Measurements from ENCODE around the gene ZBTB7A.

Gene ZBTB7A

GRCh38 chr19:4043401-4043800 lies 23.3 kb downstream of the ZBTB7A start:
- DNase-seq (ENCODE audit: low read depth, low spot score): no peak
- no peak overlapping the region for H3K4me3 ChIP-seq (ENCODE audit: low read length)

- DNase-seq (ENCODE audit: low read depth, low spot score): no peak
- H3K4me3 ChIP-seq (ENCODE audit: low read length): no peak overlapping the region
Measured at GRCh38 chr19:4042731-4043082, 24.0 kb downstream of the ZBTB7A start.

DNA sequence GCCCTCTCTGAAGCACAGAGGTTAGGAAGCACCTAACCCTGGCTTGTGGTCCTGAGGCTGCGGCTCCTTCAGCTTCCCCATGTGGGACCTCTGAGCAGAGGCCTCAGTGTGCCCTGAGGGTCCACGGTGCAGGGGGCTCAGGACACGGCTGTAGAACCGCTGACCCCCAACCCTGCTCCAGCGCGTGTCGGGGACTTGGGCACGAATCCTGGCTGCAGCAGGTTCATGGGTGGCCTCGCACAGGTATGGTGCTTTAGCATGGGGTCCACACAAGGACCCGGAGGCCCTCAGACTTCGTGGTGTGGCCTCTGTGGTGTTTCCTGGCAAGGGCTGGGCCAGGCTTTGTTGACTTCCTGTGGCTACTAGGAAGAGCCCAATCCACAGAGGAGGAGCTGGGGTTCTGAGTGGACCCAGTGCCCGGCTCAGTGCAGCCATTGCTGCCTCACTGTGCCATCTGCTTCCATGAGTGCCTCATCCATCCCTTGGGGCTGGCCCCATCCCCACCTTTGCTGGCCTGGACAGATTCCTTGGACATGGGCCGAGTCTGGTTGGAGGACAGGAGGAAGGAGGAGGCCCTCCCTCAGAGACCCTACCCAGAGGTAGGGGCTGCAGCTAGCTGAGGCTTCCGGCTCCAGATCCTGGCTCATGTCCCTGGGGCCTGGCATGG lies 24.5 kb downstream of the ZBTB7A start:
- no peak for DNase-seq (ENCODE audit: low read depth, low spot score)
- H3K4me3 ChIP-seq (ENCODE audit: low read length): no peak overlapping the region

- no peak for DNase-seq (ENCODE audit: low read depth, low spot score)
- no peak overlapping the region for H3K4me3 ChIP-seq (ENCODE audit: low read length)
Measured at GRCh38 chr19:4038661-4039423, 27.9 kb downstream of the ZBTB7A start.

- no peak for DNase-seq (ENCODE audit: low read depth, low spot score)
- no peak overlapping the region for H3K4me3 ChIP-seq (ENCODE audit: low read length)
Measured at GRCh38 chr19:4038057-4038456, 28.6 kb downstream of the ZBTB7A start.

DNA sequence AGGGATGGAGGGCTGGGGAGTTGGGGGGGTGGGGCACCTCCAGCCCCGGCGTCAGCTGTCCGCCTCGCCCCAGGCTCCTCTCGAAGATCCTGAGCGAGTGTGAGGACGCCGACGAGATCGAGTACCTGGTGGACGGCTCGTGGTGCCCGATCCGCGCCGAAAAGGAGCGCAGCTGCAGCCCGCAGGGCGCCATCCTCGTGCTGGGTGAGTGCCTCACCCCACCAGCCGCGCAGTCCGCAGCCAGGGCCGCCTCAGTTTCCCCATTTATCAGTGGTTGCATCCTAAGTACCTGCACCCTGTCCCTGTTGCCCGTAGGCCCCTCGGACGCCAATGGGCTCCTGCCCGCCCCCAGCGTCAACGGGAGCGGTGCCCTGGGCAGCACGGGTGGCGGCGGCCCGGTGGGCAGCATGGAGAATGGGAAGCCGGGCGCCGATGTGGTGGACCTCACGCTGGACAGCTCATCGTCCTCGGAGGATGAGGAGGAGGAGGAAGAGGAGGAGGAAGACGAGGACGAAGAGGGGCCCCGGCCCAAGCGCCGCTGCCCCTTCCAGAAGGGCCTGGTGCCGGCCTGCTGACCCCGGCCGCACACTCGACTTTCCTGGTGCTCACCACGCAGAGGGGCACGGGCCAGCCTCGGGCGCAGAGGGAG lies 29.3 kb downstream of the ZBTB7A start:
- DNase-seq (ENCODE audit: low read depth, low spot score): no peak
- H3K4me3 ChIP-seq (ENCODE audit: low read length): no peak overlapping the region

DNA sequence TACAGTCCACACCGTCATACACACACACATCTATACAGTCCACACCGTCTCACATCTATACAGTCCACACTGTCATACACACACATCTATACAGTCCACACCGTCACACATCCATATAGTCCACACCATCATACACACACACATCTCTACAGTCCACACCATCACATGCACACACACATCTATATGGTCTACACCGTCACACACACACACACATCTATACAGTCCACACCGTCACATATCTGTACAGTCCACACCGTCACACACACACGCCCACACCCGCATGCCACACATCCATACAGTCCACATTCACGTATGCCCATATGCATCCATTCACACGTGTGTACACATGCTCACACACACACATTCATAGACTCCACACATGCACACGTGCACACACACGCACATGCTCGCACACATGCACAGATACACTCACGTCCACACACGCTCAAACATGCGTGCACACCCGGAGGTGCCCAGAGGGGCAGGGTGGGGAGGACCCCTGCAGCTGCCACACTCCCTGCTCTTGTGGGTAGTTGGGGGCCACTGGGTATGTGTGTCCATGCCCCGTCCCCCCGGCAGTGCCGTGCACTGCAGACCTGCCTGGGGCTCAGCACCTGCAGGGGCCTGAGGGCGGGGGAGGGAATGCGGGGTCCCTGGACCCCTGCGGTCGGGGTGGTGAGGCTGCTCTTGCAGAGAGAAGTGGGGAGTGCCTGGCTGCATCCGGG lies 30.0 kb downstream of the ZBTB7A start:
- no peak for DNase-seq (ENCODE audit: low read depth, low spot score)

GRCh38 chr19:4035582-4035981 lies 31.1 kb downstream of the ZBTB7A start:
- no peak for DNase-seq (ENCODE audit: low read depth, low spot score)
- H3K4me3 ChIP-seq (ENCODE audit: low read length): no peak overlapping the region

More for the DNA sequence above, 30.0 kb downstream of the ZBTB7A start:
- H3K4me3 ChIP-seq (ENCODE audit: low read length): no peak overlapping the region

- DNase-seq (ENCODE audit: low read depth, low spot score): no peak
Measured at GRCh38 chr19:4035018-4035566, 31.6 kb downstream of the ZBTB7A start.

GRCh38 chr19:4034048-4035017 lies 32.4 kb downstream of the ZBTB7A start:
- no peak overlapping the region for H3K4me3 ChIP-seq (ENCODE audit: low read length)
- no peak for DNase-seq (ENCODE audit: low read depth, low spot score)

More at GRCh38 chr19:4035018-4035566, 31.6 kb downstream of the ZBTB7A start:
- no peak overlapping the region for H3K4me3 ChIP-seq (ENCODE audit: low read length)

DNA sequence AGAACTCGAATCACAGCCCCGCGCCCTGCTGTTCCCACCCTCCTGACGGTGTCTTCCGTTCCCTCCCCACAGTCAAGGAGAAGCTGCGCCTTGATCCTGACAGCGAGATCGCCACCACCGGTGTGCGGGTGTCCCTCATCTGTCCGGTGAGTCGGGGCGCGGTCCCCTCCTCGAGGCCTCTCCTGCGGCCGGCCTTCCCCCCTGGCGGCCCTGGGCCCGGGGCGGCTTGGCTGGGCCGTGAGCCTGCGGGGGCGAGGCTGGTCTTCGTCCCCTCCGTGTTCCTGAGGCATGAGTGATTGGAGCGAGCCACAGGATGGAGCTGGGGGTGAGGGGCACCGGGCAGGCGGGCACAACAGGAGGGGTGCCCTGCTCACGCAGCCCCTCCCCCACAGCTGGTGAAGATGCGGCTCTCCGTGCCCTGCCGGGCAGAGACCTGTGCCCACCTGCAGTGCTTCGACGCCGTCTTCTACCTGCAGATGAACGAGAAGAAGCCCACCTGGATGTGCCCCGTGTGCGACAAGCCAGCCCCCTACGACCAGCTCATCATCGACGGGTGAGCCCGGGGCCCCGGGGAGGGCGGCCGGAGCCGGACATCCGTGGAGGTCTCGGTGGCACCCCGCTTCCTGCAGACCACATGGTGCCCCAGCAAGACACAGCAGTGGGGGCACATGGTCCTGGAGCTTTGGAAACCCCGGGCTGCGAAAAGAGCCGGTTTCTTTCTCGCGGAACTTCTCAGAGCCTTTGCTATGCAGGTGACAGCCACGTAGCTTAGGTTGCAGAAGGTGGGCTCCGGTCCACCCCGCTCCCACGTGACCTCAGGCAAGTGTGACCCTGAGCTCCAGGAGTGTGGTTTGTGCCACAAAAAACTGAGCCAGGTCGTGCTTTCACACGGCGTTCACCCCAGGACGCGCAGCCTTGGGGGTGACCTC lies 33.4 kb downstream of the ZBTB7A start:
- H3K4me3 ChIP-seq (ENCODE audit: low read length): no peak overlapping the region
- DNase-seq (ENCODE audit: low read depth, low spot score): no peak

DNA sequence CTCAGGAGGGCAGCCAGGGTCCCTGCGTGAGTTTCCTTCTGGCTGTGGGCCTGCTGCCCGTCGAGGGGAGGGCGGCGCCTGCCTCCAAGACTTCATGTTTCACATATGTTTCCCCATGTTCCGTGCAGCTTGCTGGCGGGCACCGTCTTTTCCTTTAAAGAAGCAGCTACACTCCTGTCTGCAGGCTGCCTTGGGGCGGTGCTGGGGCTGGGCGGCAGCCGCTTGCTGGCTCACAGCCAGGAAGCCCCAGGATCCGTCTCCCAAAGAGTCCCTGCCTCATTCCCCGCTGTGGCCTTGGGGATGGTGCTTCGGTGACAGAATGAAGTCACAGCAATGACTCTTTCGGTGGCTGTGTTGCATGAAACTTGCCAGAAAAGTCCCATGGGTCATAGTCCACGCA lies 34.3 kb downstream of the ZBTB7A start:
- H3K4me3 ChIP-seq (ENCODE audit: low read length): no peak overlapping the region
- DNase-seq (ENCODE audit: low read depth, low spot score): no peak

GRCh38 chr19:4031420-4031819 lies 35.3 kb downstream of the ZBTB7A start:
- no peak for DNase-seq (ENCODE audit: low read depth, low spot score)

DNA sequence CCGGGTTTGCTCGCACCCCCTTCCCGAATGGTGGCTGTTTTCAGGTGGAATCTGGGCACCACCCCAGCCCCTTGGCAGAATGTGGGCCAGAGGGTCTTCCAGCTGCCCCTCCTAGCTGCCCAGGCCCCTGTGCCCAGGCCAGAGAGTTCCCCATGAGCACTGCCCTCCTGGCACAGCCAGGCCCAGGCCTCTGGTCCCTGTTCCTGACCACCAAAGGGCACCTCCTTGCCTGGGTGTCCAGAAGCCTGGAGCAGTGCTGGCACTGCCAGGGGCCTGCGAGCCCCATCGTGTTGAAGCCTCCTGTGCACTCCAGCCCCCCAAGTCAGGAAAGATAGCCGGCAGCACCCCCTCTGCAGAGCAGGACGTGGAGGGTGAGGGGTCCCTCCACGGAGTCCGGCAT lies 35.7 kb downstream of the ZBTB7A start:
- H3K4me3 ChIP-seq (ENCODE audit: low read length): no peak overlapping the region
- DNase-seq (ENCODE audit: low read depth, low spot score): no peak

More at GRCh38 chr19:4031420-4031819, 35.3 kb downstream of the ZBTB7A start:
- no peak overlapping the region for H3K4me3 ChIP-seq (ENCODE audit: low read length)

DNA sequence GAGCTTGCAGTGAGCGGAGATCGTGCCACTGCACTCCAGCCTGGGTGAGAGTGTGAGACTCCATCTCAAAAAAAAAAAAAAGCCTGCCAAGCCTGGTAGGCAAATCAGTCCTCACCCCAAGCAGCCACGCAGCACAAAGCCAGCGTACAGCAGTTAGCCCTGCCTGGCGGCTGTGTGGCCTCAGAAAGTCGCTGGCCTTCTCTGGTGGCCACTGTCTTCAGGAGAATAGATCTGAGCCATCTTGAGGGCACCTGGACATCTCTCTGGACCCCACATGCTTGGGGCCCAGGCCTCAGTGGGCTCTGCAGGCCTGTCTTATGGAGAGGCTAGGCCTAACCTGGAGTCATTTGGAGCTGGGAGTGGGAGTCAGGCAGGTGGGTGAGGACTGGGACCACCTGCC lies 36.1 kb downstream of the ZBTB7A start:
- H3K4me3 ChIP-seq (ENCODE audit: low read length): no peak overlapping the region
- no peak for DNase-seq (ENCODE audit: low read depth, low spot score)

GRCh38 chr19:4029247-4029614 lies 37.5 kb downstream of the ZBTB7A start:
- no peak overlapping the region for H3K4me3 ChIP-seq (ENCODE audit: low read length)
- DNase-seq (ENCODE audit: low read depth, low spot score): no peak

Measured in Jurkat, Clone E6-1 (cell line).